Vagina (tissue), 2 donors: ENCODE results near the gene HOXD4.

Source experiments
- CTCF ChIP-seq, 3 experiments: fragments of 450-650 bp in 2 of 3; fragments of 200-600 bp in 1 of 3; sonication (generic) in 1 of 3; IDR thresholded peaks; one replicate each; pipeline ENCODE4 v1.5.1; 2017 to 2019; ENCODE audit warnings: antibody characterized with exemption in 3 of 3, mild to moderate bottlenecking in 2 of 3, moderate library complexity in 2 of 3
- POLR2A ChIP-seq, 2 donors: fragments of 450-650 bp; IDR thresholded peaks; one replicate each; pipeline ENCODE4 v1.6.1; 2017; ENCODE audit warnings: antibody characterized with exemption in 2 of 2, mild to moderate bottlenecking in 2 of 2, moderate library complexity in 2 of 2
- POLR2AphosphoS5 ChIP-seq, 2 donors: sonication (generic); formaldehyde crosslinking; IDR thresholded peaks; one replicate each; pipeline ENCODE4 v1.9.0; 2017; ENCODE audit warnings: antibody characterized with exemption in 2 of 2, mild to moderate bottlenecking in 2 of 2, low read depth in 1 of 2; ENCODE audit not compliant: insufficient read depth in 1 of 2

GRCh38 chr2:176147210-176147799 lies 4.0 kb upstream of the HOXD4 start:
- TF ChIP-seq CTCF (IDR thresholded peaks at IDR 0.05) (no peak), POLR2A (IDR thresholded peaks at IDR 0.05) (no peak), POLR2AphosphoS5 (IDR thresholded peaks at IDR 0.05; ENCODE audit: insufficient read depth in 1 of 2, low read depth in 1 of 2) (no peak)
